Putamen (tissue), 1 donor: ENCODE results near the gene DENND6B.

Experiments
- DNase-seq: peaks from one replicate; pipeline ENCODE4 v3.0.0-alpha.2; 2016; ENCODE audit warnings: low spot score

The DENND6B gene

GRCh38 chr22:50316114-50317065 lies 10.4 kb downstream of the DENND6B start:
- DNase-seq = no peak

- DNase-seq = no peak
These were observed 11.3 kb downstream of the DENND6B start for GRCh38 chr22:50315289-50316113.

- no peak for DNase-seq
These were observed 12.1 kb downstream of the DENND6B start for GRCh38 chr22:50314455-50315288.

- DNase-seq = no peak
These were observed 12.7 kb downstream of the DENND6B start for GRCh38 chr22:50314081-50314454.

- no peak for DNase-seq
These were observed 13.2 kb downstream of the DENND6B start for GRCh38 chr22:50313600-50313999.

GRCh38 chr22:50313021-50313420 lies 13.8 kb downstream of the DENND6B start:
- no peak for DNase-seq

GRCh38 chr22:50312371-50312770 lies 14.4 kb downstream of the DENND6B start:
- no peak for DNase-seq

- no peak for DNase-seq
These were observed 15.0 kb downstream of the DENND6B start for GRCh38 chr22:50311606-50312351.

GRCh38 chr22:50310949-50311444 lies 15.8 kb downstream of the DENND6B start:
- no peak for DNase-seq

GRCh38 chr22:50310031-50310722 lies 16.6 kb downstream of the DENND6B start:
- no peak for DNase-seq

GRCh38 chr22:50309601-50309991 lies 17.2 kb downstream of the DENND6B start:
- DNase-seq = no peak

- DNase-seq = no peak
These were observed 17.7 kb downstream of the DENND6B start for GRCh38 chr22:50308986-50309600.

- peak; percentile 52 for DNase-seq
These were observed 18.2 kb downstream of the DENND6B start for GRCh38 chr22:50308597-50308935.

GRCh38 chr22:50307890-50308596 lies 18.8 kb downstream of the DENND6B start:
- no peak for DNase-seq

- DNase-seq = peak; percentile 89
These were observed 19.8 kb downstream of the DENND6B start, which contains the start of gene PLXNB2 for GRCh38 chr22:50306753-50307749. Gene PLXNB2, minus strand, starts transcription at chr22:50307646. Its CDS starts 17,062 bp downstream, at chr22:50290584.

- DNase-seq = peak; percentile 39
These were observed 20.8 kb downstream of the DENND6B start for GRCh38 chr22:50305923-50306566.

- no peak for DNase-seq
These were observed 21.4 kb downstream of the DENND6B start for GRCh38 chr22:50305393-50305922.
